HuH-7.5 (cell line): ENCODE results near the gene TTLL3.
A peak's percentile ranks its signal among the peaks of the same experiment; 100 is the strongest.

Experiments
- DNase-seq: peaks from one replicate; pipeline ENCODE4 v3.0.0; 2011; ENCODE audit warnings: low spot score

The TTLL3 gene

GRCh38 chr3:9780910-9781309, 29.2 kb upstream of the TTLL3 start:
- no peak for DNase-seq

GRCh38 chr3:9781551-9781950, 28.5 kb upstream of the TTLL3 start:
- DNase-seq, result no peak

GRCh38 chr3:9781978-9782603, 28.0 kb upstream of the TTLL3 start:
- no peak for DNase-seq

GRCh38 chr3:9782770-9783169, 27.3 kb upstream of the TTLL3 start:
- DNase-seq, result no peak

- DNase-seq, result no peak
These were observed 26.1 kb upstream of the TTLL3 start for GRCh38 chr3:9783954-9784353.

GRCh38 chr3:9784965-9785364, 25.1 kb upstream of the TTLL3 start:
- DNase-seq, result no peak

GRCh38 chr3:9785602-9786001, 24.5 kb upstream of the TTLL3 start:
- no peak for DNase-seq

GRCh38 chr3:9786209-9786739, 23.8 kb upstream of the TTLL3 start:
- no peak for DNase-seq

GRCh38 chr3:9786825-9787669, 23.0 kb upstream of the TTLL3 start:
- no peak for DNase-seq

GRCh38 chr3:9787714-9788113, 22.3 kb upstream of the TTLL3 start:
- DNase-seq, result no peak

- no peak for DNase-seq
These were observed 18.9 kb upstream of the TTLL3 start for GRCh38 chr3:9791127-9791526.

- DNase-seq, result no peak
These were observed 18.2 kb upstream of the TTLL3 start for GRCh38 chr3:9791790-9792404.

GRCh38 chr3:9792405-9793160, 17.5 kb upstream of the TTLL3 start, which contains the start of the genes ARPC4 and TADA3:
ARPC4 (plus strand) TSS chr3:9793082; CDS start chr3:9793122, 40 bp downstream.
TADA3 (minus strand) TSS chr3:9792473; CDS start chr3:9791466, 1,007 bp downstream.
- DNase-seq, result peak; percentile 95

- DNase-seq, result no peak
These were observed 16.8 kb upstream of the TTLL3 start for GRCh38 chr3:9793161-9793781.

GRCh38 chr3:9794400-9794799, 15.7 kb upstream of the TTLL3 start:
- no peak for DNase-seq

GRCh38 chr3:9795207-9795606, 14.9 kb upstream of the TTLL3 start:
- DNase-seq, result no peak

- DNase-seq, result no peak
These were observed 12.7 kb upstream of the TTLL3 start for GRCh38 chr3:9797196-9797945.

- no peak for DNase-seq
These were observed 9.5 kb upstream of the TTLL3 start for GRCh38 chr3:9800529-9800928.

GRCh38 chr3:9803494-9803893, 6.6 kb upstream of the TTLL3 start:
- no peak for DNase-seq

- no peak for DNase-seq
These were observed 5.1 kb upstream of the TTLL3 start for GRCh38 chr3:9804996-9805395.

GRCh38 chr3:9806137-9806536, 3.9 kb upstream of the TTLL3 start:
- no peak for DNase-seq
